Fibroblast of lung (primary cell): Measurements from ENCODE around the gene PDE10A. TPM values are rescaled to one million over a fixed set of nuclear protein-coding genes. Genes with fewer than 3 reads are reported as not detected.
"Not testable (repeated sequence)": the region's sequence is repeated elsewhere in the genome, so short reads cannot be mapped to it uniquely, and the experiment has no call there.

ENCODE experiments used
- DNase-seq, 2 donors: peaks; one replicate each; pipeline versions ENCODE4 v3.0.0 to v3.0.0-alpha.2; 2010; ENCODE audit warnings: low read depth in 2 of 2
- H2AFZ ChIP-seq: 2 replicates; pipeline ENCODE4 v1.5.1; 2012; ENCODE audit warnings: low read length, control low read depth, inconsistent platforms
- H3K27ac ChIP-seq: 2 replicates; pipeline ENCODE4 v1.5.1; 2011; ENCODE audit warnings: low read length, control low read depth; ENCODE audit not compliant: insufficient read depth
- H3K27me3 ChIP-seq: 2 replicates; pipeline ENCODE4 v1.5.1; 2011; ENCODE audit warnings: mild to moderate bottlenecking, low read length; ENCODE audit not compliant: control insufficient read depth, insufficient read depth
- H3K36me3 ChIP-seq: 2 replicates; pipeline ENCODE4 v1.5.1; 2011; ENCODE audit warnings: low read length; ENCODE audit not compliant: control insufficient read depth, insufficient read depth
- H3K4me1 ChIP-seq: 2 replicates; pipeline ENCODE4 v1.5.1; 2011; ENCODE audit warnings: low read length; ENCODE audit not compliant: control insufficient read depth, insufficient read depth; ENCODE audit errors: extremely low read depth
- H3K4me2 ChIP-seq: 2 replicates; pipeline ENCODE4 v1.5.1; 2011; ENCODE audit warnings: low read length, control low read depth; ENCODE audit not compliant: insufficient read depth; ENCODE audit errors: extremely low read depth
- H3K4me3 ChIP-seq, 4 experiments: fragments of 200-600 bp in 1 of 4; sonication (generic) in 1 of 4; replicated peaks in 1 of 4; 2 replicates each; pipeline ENCODE4 v1.5.1; 2011 to 2016; ENCODE audit warnings: low read length in 4 of 4, low read depth in 3 of 4, mild to moderate bottlenecking in 3 of 4, control low read depth in 2 of 4, inconsistent platforms in 1 of 4, mixed read lengths in 1 of 4; ENCODE audit not compliant: insufficient read depth in 1 of 4; ENCODE audit errors: control extremely low read depth in 1 of 4
- H3K79me2 ChIP-seq: 2 replicates; pipeline ENCODE4 v1.5.1; 2012; ENCODE audit warnings: mild to moderate bottlenecking, low read length, inconsistent platforms; ENCODE audit not compliant: control insufficient read depth, insufficient read depth
- H3K9ac ChIP-seq: 2 replicates; pipeline ENCODE4 v1.5.1; 2011; ENCODE audit warnings: mild to moderate bottlenecking, low read length, control low read depth; ENCODE audit not compliant: insufficient read depth
- H3K9me3 ChIP-seq: 2 replicates; pipeline ENCODE4 v1.5.1; 2012; ENCODE audit warnings: low read depth, low read length; ENCODE audit not compliant: control insufficient read depth, insufficient read depth
- H4K20me1 ChIP-seq: 2 replicates; pipeline ENCODE4 v1.5.1; 2011; ENCODE audit warnings: low read length; ENCODE audit not compliant: control insufficient read depth, insufficient read depth; ENCODE audit errors: extremely low read depth
- CTCF ChIP-seq, 2 donors: IDR thresholded peaks in 1 of 2; conservative IDR thresholded peaks in 1 of 2; 1 replicate in 1 of 2; 2 replicates in 1 of 2; pipeline ENCODE4 v1.5.1; 2011 to 2012; ENCODE audit warnings: low read length in 2 of 2, control low read depth in 1 of 2, inconsistent platforms in 1 of 2, low read depth in 1 of 2, mild to moderate bottlenecking in 1 of 2
- EZH2 ChIP-seq: IDR thresholded peaks from 2 replicates; pipeline ENCODE4 v1.5.1; 2012; ENCODE audit warnings: low read length, control low read depth, mild to moderate bottlenecking; ENCODE audit errors: missing control alignments
- polyA plus RNA-seq, 2 donors: library from polyadenylated mRNA; depleted of rRNA in 1 of 2; stranded (reverse) in 1 of 2; unstranded in 1 of 2; fragments of >200 nt; gene quantifications; 2 replicates each; pipeline ENCODE4 v1.2.1, GENCODE V29; 2011 to 2012; ENCODE audit warnings: missing spikeins in 1 of 2
- total RNA-seq: library from RNA; depleted of rRNA; stranded (reverse); fragments of >200 nt; gene quantifications from 2 replicates; pipeline ENCODE4 v1.2.1, GENCODE V29; 2014

Gene PDE10A
- total and polyA plus RNA-seq, 2 donors (not counting 1 experiment from before 2014, with no cell fraction given), result under 0.01 to 0.19 TPM

DNA sequence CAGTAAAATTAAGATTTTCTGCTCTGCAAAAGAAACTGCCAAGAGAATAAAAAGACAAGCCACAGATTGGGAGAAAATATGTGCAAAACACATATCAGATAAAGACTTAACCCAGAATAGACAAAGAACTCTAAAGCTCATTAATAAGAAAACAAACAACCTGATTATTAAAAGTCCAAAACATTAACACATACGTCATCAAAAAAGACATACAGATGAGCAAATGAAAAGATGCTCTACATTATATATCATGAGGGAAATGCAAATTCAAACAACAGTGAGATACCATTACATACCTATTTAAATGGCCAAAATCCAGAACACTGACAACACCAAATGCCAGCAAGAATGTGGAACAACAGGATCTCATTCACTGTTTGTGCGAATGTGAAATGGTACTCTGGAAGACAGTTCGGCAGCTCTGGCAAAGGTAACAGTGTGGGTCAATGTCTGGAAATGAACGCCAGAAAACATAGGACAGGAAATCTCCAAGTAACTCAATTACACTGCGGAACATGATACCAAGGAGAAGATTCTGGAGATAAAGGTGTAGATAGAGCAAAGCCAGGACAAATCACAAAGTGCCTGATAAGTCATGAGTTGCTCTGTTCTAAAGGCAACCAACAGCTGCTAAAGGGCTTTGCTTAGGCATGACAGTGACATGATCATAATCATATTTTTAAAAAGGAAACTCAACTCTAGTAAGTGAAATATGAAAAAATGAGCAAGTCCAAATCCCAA lies 96.8 kb downstream of the PDE10A start:
- Histone ChIP-seq H3K4me1 (no peaks in the 10 kb centered on the region), H4K20me1 (no peaks in the 10 kb centered on the region), H3K27ac (no peak overlapping the region), H3K9me3 (no peaks in the 10 kb centered on the region), H2AFZ (no peak overlapping the region), H3K9ac (no peak overlapping the region), H3K4me3 (no peak overlapping the region), H3K27me3 (no peaks in the 10 kb centered on the region), H3K4me2 (no peak overlapping the region), H3K79me2 (no peaks in the 10 kb centered on the region), H3K36me3 (no peaks in the 10 kb centered on the region)
- no peak for DNase-seq
- TF ChIP-seq CTCF (conservative IDR thresholded peaks at IDR 0.05 in 1 of 2, IDR thresholded peaks at IDR 0.05 in 1 of 2; ENCODE audit: low read depth in 1 of 2, low read length in 2 of 2) (no peak), EZH2 (no peak)

- Histone ChIP-seq H2AFZ (no peak overlapping the region), H3K4me1 (no peaks in the 10 kb centered on the region), H3K79me2 (no peaks in the 10 kb centered on the region), H3K4me2 (no peak overlapping the region), H3K27me3 (no peaks in the 10 kb centered on the region), H3K9me3 (no peaks in the 10 kb centered on the region), H3K9ac (no peak overlapping the region), H3K4me3 (no peak overlapping the region), H4K20me1 (no peaks in the 10 kb centered on the region), H3K27ac (no peak overlapping the region), H3K36me3 (no peaks in the 10 kb centered on the region)
- no peak for TF ChIP-seq EZH2
- TF ChIP-seq CTCF (conservative IDR thresholded peaks at IDR 0.05 in 1 of 2, IDR thresholded peaks at IDR 0.05 in 1 of 2; ENCODE audit: low read depth in 1 of 2, low read length in 2 of 2), result no peak
- no peak for DNase-seq
These were observed 100.5 kb downstream of the PDE10A start for GRCh38 chr6:165562421-165563090.

DNA sequence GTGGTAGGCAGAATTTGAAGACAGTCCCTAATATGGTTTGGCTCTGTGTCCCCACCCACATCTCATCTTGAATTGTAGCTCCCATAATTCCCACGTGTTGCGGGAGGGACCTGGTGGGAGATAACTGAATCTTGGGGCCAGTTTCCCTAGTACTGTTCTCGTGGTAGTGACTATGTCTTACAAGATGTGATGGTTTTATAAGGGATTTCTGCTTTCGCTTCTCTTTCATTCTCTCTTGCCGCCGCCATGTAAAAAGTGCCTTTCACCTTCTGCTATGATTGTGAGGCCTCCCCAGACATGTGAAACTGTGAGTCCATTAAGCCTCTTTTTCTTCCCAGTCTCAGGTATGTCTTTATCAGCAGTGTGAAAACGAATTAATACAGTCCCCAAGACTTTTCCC lies 103.4 kb downstream of the PDE10A start:
- H2AFZ ChIP-seq, result no peak overlapping the region
- no peaks in the 10 kb centered on the region for H3K27me3 ChIP-seq
- DNase-seq, result no peak
- no peaks in the 10 kb centered on the region for H3K9me3 ChIP-seq
- H3K27ac ChIP-seq, result no peak overlapping the region
- no peak overlapping the region for H3K9ac ChIP-seq
- no peak overlapping the region for H3K4me2 ChIP-seq
- H3K4me3 ChIP-seq, result no peak overlapping the region
- H3K79me2 ChIP-seq, result no peaks in the 10 kb centered on the region
- no peaks in the 10 kb centered on the region for H4K20me1 ChIP-seq
- H3K4me1 ChIP-seq, result no peaks in the 10 kb centered on the region
- no peak for TF ChIP-seq EZH2
- TF ChIP-seq CTCF (conservative IDR thresholded peaks at IDR 0.05 in 1 of 2, IDR thresholded peaks at IDR 0.05 in 1 of 2; ENCODE audit: low read depth in 1 of 2, low read length in 2 of 2), result no peak
- no peaks in the 10 kb centered on the region for H3K36me3 ChIP-seq

- H3K36me3 ChIP-seq, H3K9ac ChIP-seq, H2AFZ ChIP-seq, H3K4me2 ChIP-seq, H3K4me1 ChIP-seq, DNase-seq, H3K27me3 ChIP-seq, H3K4me3 ChIP-seq, H3K27ac ChIP-seq, H3K9me3 ChIP-seq, H3K79me2 ChIP-seq, H4K20me1 ChIP-seq: not testable (repeated sequence)
These were observed 104.9 kb downstream of the PDE10A start for GRCh38 chr6:165558097-165558496.
